ENCODE data around the gene PLEKHG4B. TPM values are rescaled to one million over a fixed set of nuclear protein-coding genes. Genes with fewer than 3 reads are reported as not detected.

PLEKHG4B gene
- total RNA-seq, 2 donors from 2014 or later = 8.9 to 14.4 TPM

DNA sequence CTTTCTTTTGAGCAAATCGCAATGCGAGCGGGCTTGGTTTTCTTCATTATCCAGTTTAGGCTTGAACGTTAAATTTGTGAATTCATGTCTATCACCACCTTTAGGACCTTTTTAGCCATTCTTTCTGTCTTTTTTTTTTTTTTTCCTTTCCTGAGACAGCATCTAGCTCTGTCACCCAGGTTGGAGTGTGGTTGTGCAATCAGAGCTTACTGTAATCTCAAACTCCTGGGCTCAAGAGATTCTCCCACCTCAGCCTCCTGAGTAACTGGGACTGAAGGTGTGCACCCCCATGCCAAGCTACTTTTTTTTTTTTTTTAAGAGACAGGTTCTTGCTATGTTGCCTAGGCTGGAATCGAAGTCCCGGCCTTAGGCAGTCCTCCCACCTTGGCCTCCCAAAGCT is 60.1 kb downstream of the PLEKHG4B start:
- no peak overlapping the region for H3K4me3 ChIP-seq

DNA sequence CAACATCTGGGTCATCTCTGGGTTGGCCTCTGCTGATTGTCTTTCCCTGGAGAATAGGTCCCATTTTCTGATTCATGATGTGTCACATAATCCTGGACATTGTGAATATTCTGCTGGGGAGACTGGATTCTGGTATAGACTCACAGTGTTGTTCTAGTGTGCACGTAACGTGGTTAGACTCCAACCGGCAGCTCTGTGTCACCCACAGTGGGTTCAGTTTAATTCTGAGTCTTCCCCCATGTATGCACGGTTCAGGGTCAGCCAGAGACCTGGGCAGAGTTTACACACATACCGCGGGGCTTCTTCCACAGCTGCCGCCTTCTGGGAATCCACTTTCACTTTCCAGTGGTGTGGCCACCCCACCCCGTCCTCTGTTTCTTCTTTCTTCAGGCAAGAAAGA is 61.3 kb downstream of the PLEKHG4B start:
- H3K4me3 ChIP-seq = no peak overlapping the region
- H3K4me1 ChIP-seq (replicated peaks) = no peaks in the 10 kb centered on the region
- no peak overlapping the region for H3K27ac ChIP-seq
- TF ChIP-seq POLR2A (IDR thresholded peaks at IDR 0.05) (no peak), POLR2AphosphoS5 (IDR thresholded peaks at IDR 0.05) (no peak)
- TF ChIP-seq, protein P1, sequence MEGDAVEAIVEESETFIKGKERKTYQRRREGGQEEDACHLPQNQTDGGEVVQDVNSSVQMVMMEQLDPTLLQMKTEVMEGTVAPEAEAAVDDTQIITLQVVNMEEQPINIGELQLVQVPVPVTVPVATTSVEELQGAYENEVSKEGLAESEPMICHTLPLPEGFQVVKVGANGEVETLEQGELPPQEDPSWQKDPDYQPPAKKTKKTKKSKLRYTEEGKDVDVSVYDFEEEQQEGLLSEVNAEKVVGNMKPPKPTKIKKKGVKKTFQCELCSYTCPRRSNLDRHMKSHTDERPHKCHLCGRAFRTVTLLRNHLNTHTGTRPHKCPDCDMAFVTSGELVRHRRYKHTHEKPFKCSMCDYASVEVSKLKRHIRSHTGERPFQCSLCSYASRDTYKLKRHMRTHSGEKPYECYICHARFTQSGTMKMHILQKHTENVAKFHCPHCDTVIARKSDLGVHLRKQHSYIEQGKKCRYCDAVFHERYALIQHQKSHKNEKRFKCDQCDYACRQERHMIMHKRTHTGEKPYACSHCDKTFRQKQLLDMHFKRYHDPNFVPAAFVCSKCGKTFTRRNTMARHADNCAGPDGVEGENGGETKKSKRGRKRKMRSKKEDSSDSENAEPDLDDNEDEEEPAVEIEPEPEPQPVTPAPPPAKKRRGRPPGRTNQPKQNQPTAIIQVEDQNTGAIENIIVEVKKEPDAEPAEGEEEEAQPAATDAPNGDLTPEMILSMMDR (IDR thresholded peaks at IDR 0.05) = no peak
- no peak for DNase-seq (ENCODE audit: low spot score)
- H3K9me3 ChIP-seq = no peaks in the 10 kb centered on the region
- no peaks in the 10 kb centered on the region for H3K27me3 ChIP-seq (replicated peaks; ENCODE audit: insufficient read depth)
- intact Hi-C loops (cut with DNase I) = no loop called here
- no peaks in the 10 kb centered on the region for H3K36me3 ChIP-seq
- 93% methylated on average over 8 of the region's 8 CpGs for WGBS

More for the DNA sequence above, 60.1 kb downstream of the PLEKHG4B start:
- 98% methylated on average over 6 of the region's 6 CpGs for WGBS
- Histone ChIP-seq H3K27ac (no peak overlapping the region), H3K27me3 (replicated peaks; ENCODE audit: insufficient read depth) (no peaks in the 10 kb centered on the region), H3K4me1 (replicated peaks) (no peaks in the 10 kb centered on the region), H3K9me3 (no peaks in the 10 kb centered on the region), H3K36me3 (no peaks in the 10 kb centered on the region)
- TF ChIP-seq POLR2A (IDR thresholded peaks at IDR 0.05) (no peak), POLR2AphosphoS5 (IDR thresholded peaks at IDR 0.05) (no peak)
- TF ChIP-seq, protein P1 (IDR thresholded peaks at IDR 0.05) = no peak
- intact Hi-C loops (cut with DNase I) = no loop called here
- DNase-seq (ENCODE audit: low spot score) = no peak

DNA sequence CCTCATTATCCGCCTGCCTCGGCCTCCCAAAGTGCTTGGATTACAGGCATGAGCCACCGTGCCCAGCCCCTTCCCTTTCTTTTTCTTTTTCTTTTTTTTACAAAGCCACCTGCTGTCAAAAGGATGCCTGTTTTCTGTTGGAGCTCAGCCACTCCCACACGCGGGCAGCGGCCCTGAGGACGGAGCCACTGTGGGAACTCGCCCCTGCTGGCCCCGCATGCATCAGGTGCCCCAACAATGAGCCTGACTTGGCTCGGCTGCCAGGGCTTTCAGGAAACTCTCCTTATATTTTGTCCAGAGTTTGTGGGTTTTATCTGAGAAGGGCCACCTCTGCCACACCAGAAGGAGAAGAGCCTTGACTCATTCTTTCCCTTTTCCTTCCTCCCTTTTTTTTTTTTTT is 62.3 kb downstream of the PLEKHG4B start:
- Histone ChIP-seq H3K27me3 (replicated peaks; ENCODE audit: insufficient read depth) (no peaks in the 10 kb centered on the region), H3K9me3 (no peaks in the 10 kb centered on the region), H3K27ac (no peak overlapping the region), H3K4me1 (replicated peaks) (no peaks in the 10 kb centered on the region), H3K36me3 (no peaks in the 10 kb centered on the region), H3K4me3 (no peak overlapping the region)
- DNase-seq (ENCODE audit: low spot score) = no peak
- intact Hi-C loops (cut with DNase I) = no loop called here
- WGBS = 64% methylated on average over 10 of the region's 10 CpGs
- TF ChIP-seq, protein P1 (IDR thresholded peaks at IDR 0.05) = no peak
- no peak for TF ChIP-seq POLR2A (IDR thresholded peaks at IDR 0.05)
- TF ChIP-seq POLR2AphosphoS5 (IDR thresholded peaks at IDR 0.05) = no peak

DNA sequence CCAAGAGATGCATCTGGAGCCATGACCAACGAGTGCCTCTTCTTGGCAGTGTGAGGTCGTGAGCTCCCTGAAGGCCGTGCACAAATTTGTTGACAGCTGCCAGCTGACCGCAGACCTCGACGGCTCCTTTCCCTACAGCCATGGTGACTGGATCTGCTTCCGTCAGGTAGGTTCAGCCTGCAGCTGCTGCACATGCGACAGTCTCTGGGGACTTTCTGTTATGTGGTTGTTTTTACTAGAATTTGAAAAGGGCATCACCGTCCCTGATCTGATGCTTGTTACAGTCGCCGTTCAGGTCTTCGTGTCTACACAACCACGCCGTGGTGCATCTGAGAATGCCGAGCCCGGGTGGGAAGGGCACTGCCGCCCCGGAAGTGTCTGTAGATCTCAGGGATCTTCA is 62.9 kb downstream of the PLEKHG4B start:
- DNase-seq (ENCODE audit: low spot score) = no peak
- no peaks in the 10 kb centered on the region for H3K27me3 ChIP-seq (replicated peaks; ENCODE audit: insufficient read depth)
- H3K4me1 ChIP-seq (replicated peaks) = no peaks in the 10 kb centered on the region
- TF ChIP-seq POLR2AphosphoS5 (IDR thresholded peaks at IDR 0.05) (no peak), POLR2A (IDR thresholded peaks at IDR 0.05) (no peak)
- TF ChIP-seq, protein P1 (IDR thresholded peaks at IDR 0.05) = no peak
- no peaks in the 10 kb centered on the region for H3K9me3 ChIP-seq
- no peaks in the 10 kb centered on the region for H3K36me3 ChIP-seq
- intact Hi-C loops (cut with DNase I) = no loop called here
- 89% methylated on average over 18 of the region's 18 CpGs for WGBS
- no peak overlapping the region for H3K27ac ChIP-seq
- H3K4me3 ChIP-seq = no peak overlapping the region

DNA sequence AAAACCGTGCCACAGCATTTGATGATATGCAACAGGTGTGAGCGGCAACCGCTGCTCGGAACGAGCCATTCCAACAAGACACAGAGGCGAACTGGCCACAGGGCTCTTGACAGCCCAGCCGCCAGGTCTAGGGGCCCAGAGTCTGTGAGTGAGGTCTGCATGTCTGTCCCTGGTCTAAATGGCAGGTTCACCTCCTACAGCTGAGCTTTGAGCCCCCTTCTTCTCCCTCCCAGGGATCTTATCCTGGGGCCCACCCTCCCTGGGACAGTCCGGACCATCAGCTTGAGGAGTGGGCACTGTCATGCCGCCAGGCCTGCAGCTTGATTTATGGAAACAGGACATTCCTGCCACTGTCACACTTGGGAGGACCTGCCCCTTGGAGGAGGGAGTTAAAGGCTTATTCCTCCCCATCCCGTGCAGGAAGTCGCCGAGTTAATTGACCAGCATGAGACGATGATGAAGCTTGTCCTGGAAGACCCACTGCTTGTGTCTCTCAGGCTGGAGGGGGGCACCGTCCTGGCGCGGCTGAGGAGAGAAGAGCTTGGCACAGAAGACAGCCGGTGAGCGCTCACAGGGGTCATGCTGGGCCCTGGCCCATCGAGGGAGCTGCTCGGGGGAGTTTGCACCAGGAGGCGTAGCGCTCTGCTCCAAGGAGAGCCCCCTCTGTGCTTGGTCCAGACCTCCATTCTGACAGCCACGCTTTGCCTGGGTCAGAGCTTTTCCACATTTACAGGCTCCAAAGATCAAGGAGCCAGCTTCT is 63.9 kb downstream of the PLEKHG4B start:
- no peak for TF ChIP-seq POLR2AphosphoS5 (IDR thresholded peaks at IDR 0.05)
- TF ChIP-seq, protein P1 (IDR thresholded peaks at IDR 0.05) = no peak
- TF ChIP-seq POLR2A (IDR thresholded peaks at IDR 0.05) = no peak
- H3K4me3 ChIP-seq = no peak overlapping the region
- DNase-seq (ENCODE audit: low spot score) = no peak
- no peaks in the 10 kb centered on the region for H3K9me3 ChIP-seq
- no peaks in the 10 kb centered on the region for H3K4me1 ChIP-seq (replicated peaks)
- H3K27me3 ChIP-seq (replicated peaks; ENCODE audit: insufficient read depth) = no peaks in the 10 kb centered on the region
- WGBS = 90% methylated on average over 23 of the region's 23 CpGs
- intact Hi-C loops (cut with DNase I) = no loop called here
- H3K27ac ChIP-seq = no peak overlapping the region
- no peaks in the 10 kb centered on the region for H3K36me3 ChIP-seq
